HG03025 (cell line): ENCODE measurements around the gene GMPPB.
"Not testable (repeated sequence)": the region's sequence is repeated elsewhere in the genome, so short reads cannot be mapped to it uniquely, and the experiment has no call there.

Experiments
- ATAC-seq: cut with Tn5 transposase; IDR thresholded peaks from one replicate; pipeline ENCODE4 v1.9.1; 2021; ENCODE audit warnings: mild to moderate bottlenecking, moderate library complexity; ENCODE audit not compliant: unreplicated experiment, low FRiP score

The GMPPB gene

DNA sequence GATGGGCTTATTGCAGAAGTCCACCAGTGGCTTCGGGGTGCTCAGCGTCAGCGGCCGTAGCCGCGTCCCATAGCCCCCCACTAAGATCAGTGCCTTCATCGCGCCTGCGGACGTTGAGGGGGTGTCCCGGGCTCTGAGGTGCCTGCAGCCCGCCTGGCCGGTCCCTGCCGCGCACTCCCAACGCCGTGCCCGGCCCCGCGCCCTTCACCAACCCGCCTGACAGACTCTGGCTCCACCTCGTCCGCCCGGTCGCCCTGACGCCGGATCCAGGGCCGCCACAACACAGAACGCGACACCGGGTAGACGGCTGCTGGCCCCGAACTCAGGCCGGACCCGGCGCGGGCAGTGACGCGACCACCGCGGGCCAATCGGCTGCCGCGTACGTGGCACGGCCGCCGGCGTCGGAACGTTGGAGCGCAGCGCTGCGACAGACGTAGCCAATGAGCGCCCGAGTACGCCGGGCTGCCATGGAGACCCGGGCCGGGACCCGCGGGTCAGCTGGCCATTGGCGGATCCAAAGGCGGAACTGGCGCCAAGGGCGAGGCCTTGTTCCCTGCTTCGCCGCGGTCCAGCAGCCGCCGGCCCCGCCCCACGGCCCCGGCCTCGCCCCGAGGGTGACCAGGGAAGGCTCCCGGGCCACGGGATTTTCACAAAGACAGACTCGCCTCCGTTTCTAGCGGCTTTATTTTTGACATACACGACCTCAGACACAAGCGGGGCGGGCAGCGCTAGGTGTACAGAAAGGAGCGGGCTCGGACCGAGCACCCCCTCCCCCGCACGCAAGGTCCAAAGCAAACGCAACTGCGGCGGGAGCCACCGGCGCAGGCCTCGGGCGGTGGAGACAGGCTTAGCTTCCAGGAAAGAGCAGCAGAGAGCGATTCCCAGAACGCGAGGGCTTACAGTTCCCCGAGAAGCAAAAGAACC lies at the start of gene GMPPB:
Gene GMPPB (minus strand): TSS at position 324 of the 924 bp plus-strand sequence. CDS start 225 bp downstream, at position 99.
- peak; percentile 61 for ATAC-seq

DNA sequence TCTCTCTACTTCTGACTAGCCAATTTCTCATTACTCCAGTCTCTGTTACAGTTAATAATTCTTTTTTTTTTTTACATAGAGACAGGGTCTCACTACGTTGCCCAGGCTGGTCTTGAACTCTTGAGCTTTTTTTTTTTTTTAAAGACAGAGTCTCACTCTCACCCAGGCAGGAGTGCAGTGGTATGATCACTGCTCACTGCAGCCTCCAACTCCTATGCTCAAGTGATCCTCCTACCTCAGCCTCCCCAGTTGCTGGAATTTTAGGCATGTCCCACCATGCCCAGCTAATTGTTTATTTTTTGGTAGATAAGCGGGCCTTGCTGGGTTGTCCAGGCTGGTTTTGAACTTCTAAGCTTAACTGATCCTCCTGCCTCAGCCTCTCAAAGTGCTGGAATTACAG lies 49.0 kb upstream of the GMPPB start:
- no peak for ATAC-seq

DNA sequence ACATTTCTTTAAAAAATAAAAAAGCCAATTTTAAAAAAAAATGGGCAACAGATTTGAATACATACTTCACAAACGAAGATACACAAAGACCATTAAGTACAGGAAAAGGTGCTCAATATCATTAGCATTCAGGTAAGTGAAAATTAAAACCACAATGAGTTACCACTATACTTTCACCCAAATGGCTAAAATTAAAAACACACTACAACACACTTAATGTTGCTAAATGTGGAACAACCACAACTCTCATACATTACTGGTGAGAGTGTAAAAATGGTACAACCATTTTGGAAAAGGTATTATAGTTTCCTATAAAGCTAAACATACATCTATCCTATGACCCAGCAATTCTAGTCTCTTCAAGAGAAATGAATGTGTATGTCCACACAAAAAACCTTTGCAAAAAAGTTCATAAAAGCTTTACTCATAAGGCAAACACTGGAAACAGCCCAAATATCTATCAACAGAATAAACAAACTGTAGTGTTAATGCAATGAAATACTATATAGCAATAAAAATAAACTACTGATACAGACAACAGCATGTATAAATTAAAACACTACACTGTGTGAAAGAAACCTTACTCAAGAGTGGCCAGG lies 47.7 kb upstream of the GMPPB start:
- ATAC-seq, result no peak

DNA sequence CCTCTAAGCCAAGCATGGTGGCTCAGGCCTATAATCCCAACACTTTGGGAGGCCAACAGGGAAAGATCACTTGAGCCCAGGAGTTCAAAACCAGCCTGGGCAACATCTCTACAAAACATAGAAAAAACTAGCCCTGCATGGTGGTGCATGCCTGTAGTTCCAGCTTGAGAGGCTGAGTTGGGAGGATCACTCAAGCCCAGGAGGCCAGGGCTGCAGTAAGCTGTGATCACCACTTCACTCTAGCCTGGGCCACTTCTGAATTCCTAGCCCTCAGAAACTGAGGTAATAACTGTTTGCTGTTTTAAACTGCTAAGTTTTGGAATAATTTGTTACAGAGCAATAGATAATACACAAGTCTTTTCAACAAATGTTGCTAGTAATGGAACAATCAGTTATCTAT lies 46.2 kb upstream of the GMPPB start:
- ATAC-seq, result no peak

DNA sequence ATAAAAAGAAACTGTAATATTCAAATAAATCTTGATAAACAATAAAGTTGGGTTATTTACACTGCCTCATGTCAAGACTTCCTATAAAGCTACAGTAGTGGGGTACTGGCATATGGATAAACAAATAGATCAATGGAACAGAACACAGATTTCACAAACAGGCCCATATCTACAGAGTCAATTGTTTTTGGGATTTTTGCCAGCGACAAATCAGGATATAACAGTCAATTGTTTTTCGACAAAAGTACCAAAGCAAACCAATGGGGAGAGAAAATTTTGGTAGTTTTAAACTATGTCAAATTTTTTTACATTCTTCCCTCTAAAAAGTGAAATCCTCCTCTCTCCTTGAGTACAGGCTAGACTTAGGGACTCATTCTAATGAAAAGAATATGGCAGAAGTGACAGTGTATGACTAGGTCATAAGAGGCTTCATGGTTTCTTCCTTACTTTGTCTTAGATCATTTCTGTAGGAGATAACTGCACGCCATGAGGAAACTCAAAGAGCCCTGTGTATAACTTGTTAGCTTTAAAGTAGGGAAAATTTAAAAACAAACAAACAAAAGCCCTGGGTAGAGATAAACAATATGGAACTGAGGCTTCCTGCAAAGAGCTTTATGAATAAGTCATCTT lies 45.6 kb upstream of the GMPPB start:
- ATAC-seq, result no peak

DNA sequence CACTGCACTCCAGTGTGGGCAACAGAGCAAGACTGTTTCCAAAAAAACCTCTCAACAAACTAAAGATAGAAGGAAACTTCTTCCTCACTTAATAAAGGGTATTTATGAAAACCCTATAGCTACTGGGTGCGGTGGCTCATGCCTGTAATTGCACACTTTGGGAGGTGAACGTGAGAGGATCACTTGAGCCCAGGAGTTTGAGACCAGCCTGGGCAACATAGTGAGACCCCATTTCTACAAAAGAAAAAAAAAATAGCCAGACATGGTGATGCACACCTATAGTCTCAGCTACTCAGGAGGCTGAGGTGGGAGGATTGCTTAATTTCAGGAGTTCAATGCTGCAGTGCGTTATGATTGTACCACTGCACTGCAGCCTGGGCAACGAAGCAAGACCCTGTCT lies 40.2 kb upstream of the GMPPB start:
- no peak for ATAC-seq

DNA sequence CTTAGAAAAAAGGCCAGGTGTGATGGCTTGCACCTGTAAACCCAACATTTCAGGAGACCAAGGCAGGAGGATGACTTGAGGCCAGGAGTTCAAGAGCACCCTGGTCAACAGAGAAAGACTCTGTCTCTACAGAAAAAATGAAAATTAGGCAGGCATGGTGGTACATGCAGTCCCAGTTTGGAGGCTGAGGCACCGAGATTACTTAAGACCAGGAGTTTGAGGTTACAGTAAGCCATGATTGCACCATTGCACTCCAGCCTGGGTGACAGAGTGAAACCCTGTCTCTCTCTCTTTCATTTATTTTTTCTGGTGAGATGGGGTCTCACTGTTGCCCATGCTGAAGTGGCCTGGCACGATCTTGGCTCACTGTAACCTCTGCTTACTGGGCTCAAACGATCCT lies 37.9 kb upstream of the GMPPB start:
- no peak for ATAC-seq

DNA sequence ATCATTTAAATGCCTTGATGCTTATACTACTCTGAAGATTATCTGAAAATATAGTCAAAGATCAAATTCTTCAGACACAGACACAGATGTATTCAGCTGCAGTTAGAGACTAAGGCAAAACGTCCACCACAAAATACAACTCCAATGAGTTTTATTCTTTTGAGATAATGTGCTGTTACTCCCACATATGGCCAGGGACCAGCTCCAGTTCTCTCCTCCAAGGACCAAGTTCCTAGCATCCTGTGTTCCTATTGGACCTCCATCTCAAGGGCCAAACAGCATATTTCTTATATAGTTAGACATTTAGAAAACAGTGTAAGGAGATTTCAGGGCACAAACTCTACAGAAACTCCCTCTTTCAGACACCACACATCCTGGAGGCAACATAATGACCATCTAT lies 35.5 kb upstream of the GMPPB start:
- no peak for ATAC-seq

DNA sequence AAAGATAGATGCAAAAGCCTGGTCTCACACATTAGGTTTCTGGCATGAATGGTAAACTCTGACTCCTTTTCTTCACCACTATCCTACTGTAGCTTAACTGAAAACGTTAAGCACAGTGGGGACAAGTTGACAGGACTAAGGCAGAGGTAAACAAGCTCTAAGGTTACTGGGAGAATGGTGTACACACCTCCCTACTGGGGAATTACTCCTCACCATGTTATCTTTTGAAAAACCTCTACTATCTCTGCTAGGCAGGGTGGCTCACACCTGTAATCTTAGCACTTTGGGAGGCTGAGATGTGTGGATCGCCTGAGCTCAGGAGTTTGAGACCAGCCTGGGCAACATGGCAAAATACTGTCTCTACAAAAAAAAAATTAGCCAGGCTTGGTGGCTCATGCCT lies 33.4 kb upstream of the GMPPB start:
- ATAC-seq, result no peak

DNA sequence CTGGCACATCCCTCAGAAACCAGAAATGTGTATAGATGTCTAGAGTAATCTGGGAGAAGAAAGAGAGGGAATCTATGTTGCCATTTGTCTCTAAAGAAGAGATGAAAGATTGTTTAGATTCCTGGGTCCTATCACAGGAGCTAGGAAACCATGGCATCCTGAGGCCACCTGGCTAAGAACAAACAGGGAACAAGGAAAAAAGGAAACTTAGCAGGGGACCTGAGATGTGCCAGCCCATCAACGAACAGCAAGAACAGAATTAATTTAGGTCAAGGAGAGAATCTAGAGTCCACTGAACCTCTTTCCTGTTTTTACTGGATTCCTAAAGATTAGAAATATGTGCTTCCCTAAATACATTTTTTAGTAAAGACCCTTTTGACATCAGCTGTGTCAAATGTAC lies 32.3 kb upstream of the GMPPB start:
- ATAC-seq, result no peak

DNA sequence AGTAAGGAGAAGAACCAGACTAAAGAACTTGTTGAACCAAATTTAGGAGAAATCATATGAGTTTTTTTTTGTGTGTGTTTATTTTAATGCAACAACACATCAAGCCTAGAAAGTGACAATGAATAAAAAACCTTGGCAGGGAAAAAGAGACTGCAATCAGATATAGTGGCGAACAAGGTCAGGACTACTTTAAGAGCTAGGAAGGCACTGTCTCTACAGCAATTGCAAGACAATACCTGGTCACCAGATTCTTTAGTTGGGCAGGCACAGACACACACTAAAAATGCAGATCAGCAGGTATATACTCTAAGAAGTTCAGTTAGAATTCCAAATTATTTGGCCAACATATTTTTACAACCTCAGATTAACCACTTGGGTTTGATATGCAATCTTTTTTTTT lies 30.8 kb upstream of the GMPPB start:
- no peak for ATAC-seq

DNA sequence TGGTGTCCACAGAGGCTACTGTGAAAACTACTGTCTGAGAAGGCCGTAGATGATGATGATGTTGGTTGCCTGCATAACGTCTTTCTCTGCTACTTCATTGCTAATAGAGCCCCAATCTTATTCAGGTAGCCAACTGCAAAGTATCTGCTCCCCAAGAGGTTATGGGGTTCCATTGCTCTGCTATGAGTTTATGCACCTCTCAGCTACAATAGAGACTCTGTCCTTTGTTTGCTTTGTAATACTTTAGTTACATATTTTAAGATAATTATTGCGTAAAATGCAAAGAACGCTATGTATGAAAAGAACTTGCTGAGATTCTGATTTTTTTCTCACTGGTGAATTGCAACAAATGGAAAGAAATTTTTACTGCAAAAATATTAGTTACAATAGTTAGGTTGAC lies 27.8 kb upstream of the GMPPB start:
- no peak for ATAC-seq

DNA sequence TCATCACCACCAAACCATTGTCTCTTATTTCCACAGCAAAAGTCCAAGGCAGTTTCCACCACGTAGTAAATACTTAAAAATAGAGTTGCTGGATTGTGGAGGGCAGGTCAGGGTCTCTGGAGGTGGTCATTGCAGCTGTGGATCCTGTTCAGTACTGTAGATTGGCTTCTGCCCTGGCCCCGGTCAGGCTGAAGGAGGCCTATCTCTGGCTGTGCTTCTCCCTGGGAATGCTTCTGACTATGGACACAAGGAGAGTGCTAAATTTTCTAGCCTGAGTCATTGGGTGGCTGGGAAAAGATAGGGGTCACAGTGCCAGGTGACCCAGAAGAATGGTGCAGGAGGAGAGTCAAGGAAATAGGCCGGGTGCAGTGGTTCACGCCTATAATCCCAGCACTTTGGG lies 26.3 kb upstream of the GMPPB start:
- ATAC-seq, result no peak

DNA sequence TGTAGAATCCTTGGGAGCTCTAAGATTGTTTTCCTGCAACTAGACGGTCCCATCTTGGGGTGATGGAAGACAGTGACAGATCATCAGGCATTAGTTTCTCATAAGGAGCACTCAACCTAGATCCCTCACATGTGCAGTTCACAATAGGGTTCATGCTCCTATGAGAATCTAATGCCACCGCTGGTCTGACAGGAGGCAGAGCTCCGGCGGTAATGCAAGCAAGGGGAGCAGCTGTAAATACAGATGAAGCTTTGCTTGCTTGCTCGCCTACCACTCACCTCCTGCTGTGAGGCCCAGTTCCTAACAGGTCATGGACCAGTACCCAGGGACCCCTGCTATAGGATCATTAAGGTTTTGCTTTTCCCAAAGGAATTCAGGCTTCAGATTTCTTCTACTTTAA lies 25.1 kb upstream of the GMPPB start:
- ATAC-seq, result not testable (repeated sequence)

DNA sequence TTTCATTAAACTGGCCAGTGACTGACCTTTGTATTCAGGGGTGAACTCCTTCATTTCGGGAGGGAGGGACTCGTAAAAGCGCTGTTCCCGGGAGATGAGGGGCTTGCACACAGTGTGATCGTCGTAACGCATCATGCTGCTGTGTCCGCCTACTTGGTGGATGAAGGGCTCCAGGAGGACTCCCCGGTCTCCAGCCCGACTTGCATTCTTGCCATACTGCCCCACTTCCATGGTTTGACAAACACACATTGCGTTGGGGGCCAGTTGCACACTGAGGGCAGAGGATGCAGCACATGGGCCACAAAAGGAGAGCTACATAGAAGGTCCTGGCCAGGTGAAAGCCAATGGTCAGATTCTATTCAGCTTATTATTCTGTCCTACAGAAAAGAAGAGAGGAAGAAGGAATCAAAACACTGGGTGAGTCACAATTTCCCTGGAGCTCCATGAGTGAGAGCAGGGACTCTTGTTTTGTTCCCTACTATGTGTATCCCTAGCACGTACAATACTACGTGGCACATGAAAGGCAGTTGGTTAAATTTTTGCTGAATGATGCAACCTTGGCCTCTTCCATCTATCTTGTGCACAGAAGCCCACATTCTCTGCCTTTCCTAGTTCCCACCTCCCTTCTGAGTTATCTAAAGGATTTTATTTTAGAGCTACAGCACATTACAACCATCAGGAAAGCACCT lies 24.2 kb upstream of the GMPPB start:
- no peak for ATAC-seq

DNA sequence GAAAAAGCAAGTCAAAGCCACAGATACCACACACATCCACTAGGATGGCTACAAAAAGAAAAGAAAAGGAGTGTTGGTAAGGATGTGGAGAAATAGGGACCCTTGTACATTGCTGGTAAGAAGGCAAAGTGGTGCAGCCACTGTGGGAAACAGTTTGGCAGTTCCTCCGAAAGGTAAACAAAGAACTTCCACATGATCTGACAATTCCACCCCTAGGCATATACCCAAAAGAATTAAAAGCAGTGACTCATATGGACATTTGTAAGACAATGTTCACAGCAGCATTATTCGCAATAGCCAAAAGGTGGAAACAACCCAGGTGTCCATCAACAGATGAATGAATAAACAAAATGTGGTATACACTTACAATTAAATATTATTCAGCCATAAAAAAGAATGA lies 22.2 kb upstream of the GMPPB start:
- no peak for ATAC-seq

DNA sequence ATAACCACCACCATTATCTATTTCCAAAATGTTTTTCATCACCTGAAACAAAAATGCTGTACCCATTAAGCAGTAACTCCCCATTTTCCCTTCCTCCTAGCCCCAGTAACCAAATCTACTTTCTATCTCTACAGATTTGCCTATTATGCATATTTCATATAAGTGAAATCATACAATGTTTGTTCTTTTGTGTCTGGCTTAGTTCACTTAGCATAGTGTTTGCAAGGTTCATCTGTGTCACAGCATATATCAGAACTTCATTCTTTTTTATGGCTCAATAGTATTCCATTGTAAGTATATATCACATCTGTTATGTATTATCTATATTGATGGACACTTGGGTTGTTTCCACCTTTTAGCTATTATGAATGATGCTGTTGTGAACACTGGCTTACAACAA lies 16.7 kb upstream of the GMPPB start:
- ATAC-seq, result no peak

DNA sequence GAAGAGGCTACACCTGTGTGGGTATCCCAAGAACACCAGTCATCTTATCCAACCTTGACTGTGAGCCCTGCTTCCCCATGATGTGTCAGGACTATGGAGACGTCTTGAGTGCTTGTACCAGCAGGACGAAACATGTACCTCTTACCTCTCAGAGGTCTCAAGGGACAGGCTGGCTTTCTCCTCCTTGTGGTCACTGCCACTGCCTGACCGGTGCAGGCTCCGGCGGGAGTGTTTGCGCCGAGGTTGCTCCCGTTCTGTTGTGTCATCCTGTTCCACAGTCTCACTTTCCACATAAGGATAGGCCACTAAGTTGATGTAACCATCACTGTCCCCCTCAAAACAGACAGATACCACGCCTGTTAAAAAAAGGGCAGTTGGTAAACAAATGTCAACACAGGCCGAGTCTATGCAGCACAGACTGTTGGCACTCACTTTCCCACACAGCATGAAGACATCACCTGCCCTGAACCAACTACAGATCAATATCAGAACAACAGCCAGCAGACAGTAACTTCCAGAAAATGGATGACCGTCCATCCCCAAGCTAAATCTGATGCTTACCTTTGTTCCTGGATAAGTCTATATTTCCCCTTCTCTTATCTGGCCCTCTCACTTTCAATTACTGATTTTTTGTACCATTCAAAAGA lies 14.4 kb upstream of the GMPPB start:
- no peak for ATAC-seq

DNA sequence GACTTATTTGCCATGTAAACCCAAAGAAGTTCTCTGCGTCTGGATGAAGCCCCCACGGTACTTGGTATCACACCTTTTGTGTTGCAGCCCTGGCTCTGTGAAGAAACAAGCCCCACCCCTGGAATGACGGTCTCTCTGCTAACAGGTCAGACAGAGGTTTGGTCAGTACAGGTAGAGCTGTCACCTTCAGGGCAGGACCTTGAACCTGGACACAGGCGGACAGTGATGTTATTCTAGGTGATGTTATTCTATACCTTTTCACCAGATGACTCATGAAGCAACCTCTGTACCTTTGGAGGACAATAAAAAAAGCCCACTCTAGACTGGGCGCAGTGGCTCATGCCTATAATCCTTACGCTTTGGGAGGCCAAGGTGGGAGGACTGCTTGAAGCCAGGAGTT lies 11.0 kb upstream of the GMPPB start:
- ATAC-seq, result no peak

DNA sequence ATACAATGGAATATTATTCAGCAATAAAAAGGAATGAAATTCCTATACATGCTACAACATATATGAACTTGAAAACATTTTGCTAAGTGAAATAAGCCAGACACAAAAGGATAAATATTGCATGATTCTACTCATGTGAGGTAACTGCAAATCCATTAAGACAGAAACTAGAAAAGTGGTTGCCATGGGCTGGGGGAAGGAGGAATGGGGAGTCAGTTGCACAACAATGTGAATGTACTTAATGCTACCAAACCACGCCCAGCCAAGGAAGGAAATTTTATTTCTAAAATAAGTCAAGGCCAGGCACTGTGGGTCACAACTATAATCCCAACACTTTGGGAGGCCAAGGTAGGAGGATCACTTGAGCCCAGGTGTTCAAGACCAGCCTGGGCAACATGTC lies 9.8 kb upstream of the GMPPB start:
- ATAC-seq, result no peak

DNA sequence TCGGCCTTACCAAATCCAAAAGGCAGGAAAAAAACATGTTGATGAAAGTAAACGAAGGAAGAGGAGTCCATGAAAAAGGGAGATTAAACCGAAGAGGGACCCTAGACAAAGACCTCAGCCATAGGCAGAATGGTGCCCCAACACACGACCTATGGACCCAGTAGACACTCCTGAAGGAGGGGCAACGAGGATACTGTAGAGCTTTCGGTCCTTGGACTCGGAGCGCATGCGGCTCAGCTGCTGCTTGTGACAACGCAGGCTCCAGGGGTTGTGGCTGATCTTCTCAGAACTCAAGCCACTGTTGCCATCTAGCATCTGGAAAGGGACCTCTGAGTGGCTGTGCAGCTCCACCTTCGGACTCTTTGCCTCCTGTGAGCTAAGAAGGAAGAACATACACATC lies 8.8 kb upstream of the GMPPB start:
- no peak for ATAC-seq
